GM12878 (cell line): ENCODE data around the gene SHISA9. TPM values are rescaled to one million over a fixed set of nuclear protein-coding genes. Genes with fewer than 3 reads are reported as not detected.

Experiments
- ATAC-seq: fragments of 200-7000 bp; cut with Tn5 transposase; 3 replicates; pipeline ENCODE4 v1.9.1; 2020; ENCODE audit warnings: mild to moderate bottlenecking, moderate library complexity
- BruUV-seq: library from RNA; stranded (reverse); fragments of 400-500 nt; replicated peaks from 2 replicates; lab custom pipeline; 2021; lab: Mats Ljungman, UMichigan
- CTCF ChIA-PET: fragments of 300-600 bp; sonication (Branson Sonifier 250); formaldehyde crosslinking; extraction: SDS; loops from one replicate; lab custom pipeline; 2021; ENCODE audit warnings: inconsistent platforms; lab: Yijun Ruan, JAX
- POLR2A ChIA-PET: fragments of 350-600 bp; formaldehyde crosslinking; extraction: SDS; loops from one replicate; lab custom pipeline; 2021; ENCODE audit warnings: inconsistent platforms; lab: Charles Lee
- RAD21 ChIA-PET: fragments of 300-600 bp; sonication (Branson Sonifier 250); formaldehyde crosslinking; loops from one replicate; lab custom pipeline; 2023; ENCODE audit warnings: antibody characterized with exemption; ENCODE audit not compliant: unreplicated experiment; lab: Charles Lee
- SMC1A ChIA-PET: fragments of 300-600 bp; sonication (Branson Sonifier 250); formaldehyde crosslinking; loops from one replicate; lab custom pipeline; 2023; ENCODE audit not compliant: unreplicated experiment, uncharacterized antibody; lab: Charles Lee
- DNase-seq: peaks from one replicate; pipeline ENCODE4 v3.0.0-alpha.2; 2011; ENCODE audit warnings: low read depth, low spot score
- FAIRE-seq: peaks from 3 replicates; lab custom pipeline; 2011; peaks lifted over from hg19 to GRCh38; lab: Jason Lieb, UNC
- H2AFZ ChIP-seq: 2 replicates; pipeline ENCODE4 v1.6.0; 2011; ENCODE audit warnings: low read depth, low read length, control low read depth; ENCODE audit not compliant: control insufficient read depth
- H3K27ac ChIP-seq: 2 replicates; pipeline ENCODE4 v1.5.1; 2011; ENCODE audit warnings: control low read depth; ENCODE audit not compliant: control insufficient read depth, insufficient read depth
- H3K27me3 ChIP-seq, 2 experiments: replicated peaks in 1 of 2; 2 replicates each; pipeline versions ENCODE4 v1.6.0 to v1.6.1; 2011; ENCODE audit warnings: low read length in 1 of 2; ENCODE audit not compliant: control insufficient read depth in 2 of 2, insufficient read depth in 2 of 2
- H3K36me3 ChIP-seq, 2 experiments: 2 replicates each; pipeline ENCODE4 v1.5.1; 2011; ENCODE audit warnings: low read length in 1 of 2; ENCODE audit not compliant: control insufficient read depth in 2 of 2, insufficient read depth in 2 of 2
- H3K4me1 ChIP-seq: 2 replicates; pipeline ENCODE4 v1.6.1; 2011; ENCODE audit warnings: mild to moderate bottlenecking, low read length, moderate library complexity, mixed read lengths; ENCODE audit not compliant: control insufficient read depth, insufficient read depth
- H3K4me2 ChIP-seq: 2 replicates; pipeline ENCODE4 v1.6.0; 2011; ENCODE audit warnings: control low read depth; ENCODE audit not compliant: control insufficient read depth, insufficient read depth
- H3K4me3 ChIP-seq: fragments of 200-600 bp; sonication (generic); 2 replicates; pipeline ENCODE4 v1.5.1; 2016
- H3K79me2 ChIP-seq: 2 replicates; pipeline ENCODE4 v1.6.0; 2011; ENCODE audit warnings: low read length; ENCODE audit not compliant: control insufficient read depth, insufficient read depth
- H3K9ac ChIP-seq: 2 replicates; pipeline ENCODE4 v1.8.0; 2011; ENCODE audit warnings: low read length, control low read depth, mixed read lengths; ENCODE audit not compliant: control insufficient read depth, insufficient read depth
- H3K9me3 ChIP-seq: replicated peaks from 3 replicates; pipeline ENCODE4 v1.5.1; 2011; ENCODE audit warnings: mild to moderate bottlenecking, low read length; ENCODE audit not compliant: control insufficient read depth, insufficient read depth
- H4K20me1 ChIP-seq: 2 replicates; pipeline ENCODE4 v1.6.0; 2011; ENCODE audit not compliant: control insufficient read depth, insufficient read depth
- MLLT1 ChIP-seq: fragments of 450-650 bp; IDR thresholded peaks from 2 replicates; pipeline ENCODE4 v1.6.1; 2016; ENCODE audit warnings: mild to moderate bottlenecking
- MTA2 ChIP-seq: fragments of 450-650 bp; IDR thresholded peaks from 2 replicates; pipeline ENCODE4 v1.6.1; 2016; ENCODE audit warnings: low read depth, mild to moderate bottlenecking, moderate library complexity
- MTA3 ChIP-seq: IDR thresholded peaks from 2 replicates; pipeline ENCODE4 v1.6.1; 2012; ENCODE audit warnings: low read length, inconsistent platforms, borderline replicate concordance
- NR2F1 ChIP-seq: fragments of 450-650 bp; conservative IDR thresholded peaks from 2 replicates; pipeline ENCODE4 v1.6.1; 2017; ENCODE audit warnings: mild to moderate bottlenecking
- REST ChIP-seq: IDR thresholded peaks from 2 replicates; pipeline ENCODE4 v1.6.1; 2012; ENCODE audit warnings: mild to moderate bottlenecking, low read depth, low read length
- SRF ChIP-seq, 2 experiments: IDR thresholded peaks; 2 replicates each; pipeline ENCODE4 v1.6.1; 2011; ENCODE audit warnings: low read depth in 2 of 2, low read length in 2 of 2, mild to moderate bottlenecking in 1 of 2, moderate library complexity in 1 of 2
- ZNF622 ChIP-seq: fragments of 450-650 bp; IDR thresholded peaks from 2 replicates; pipeline ENCODE4 v1.6.1; 2017; ENCODE audit warnings: mild to moderate bottlenecking, inconsistent platforms
- ZSCAN29 ChIP-seq: fragments of 450-650 bp; IDR thresholded peaks from 2 replicates; pipeline ENCODE4 v1.6.1; 2017; ENCODE audit warnings: mild to moderate bottlenecking, moderate library complexity
- WGBS: methylation state at CpG from one replicate; pipeline ENCODE4 v1.1.6; 2016; ENCODE audit warnings: low lambda C conversion rate; ENCODE audit not compliant: insufficient replicate concordance, insufficient coverage; ENCODE audit errors: missing lambda C conversion rate; 5-methylcytosine and 5-hydroxymethylcytosine counted together
- in situ Hi-C: fragments of 300-500 bp; cut with MboI; formaldehyde crosslinking; loops from 9 replicates; pipeline ENCODE4 v1.14.3; 2018; ENCODE audit warnings: mixed read lengths
- intact Hi-C: fragments of 100-400 bp; cut with micrococcal nuclease; formaldehyde crosslinking; loops from one replicate; pipeline ENCODE4 v1.14.2; 2022; ENCODE audit not compliant: unreplicated experiment
- polyA plus RNA-seq, 11 experiments: library from polyadenylated mRNA; depleted of rRNA in 4 of 11; unstranded in 6 of 11; stranded (reverse) in 5 of 11; fragments of >200 nt; fragmentation: Nextera tagmentation in 4 of 11; fragmentation: Illumina TruSeq in 1 of 11; extraction: Ambion mirVana in 4 of 11; extraction: Trizol in 1 of 11; gene quantifications; 1 replicate in 1 of 11; 2 replicates in 10 of 11; pipeline versions ENCODE4 v1.2.1 to v1.2.3, GENCODE V29; 2011 to 2016; ENCODE audit warnings: inconsistent platforms in 2 of 11, missing spikeins in 2 of 11, low read depth in 1 of 11
- total RNA-seq, 4 experiments: library from RNA; depleted of rRNA in 3 of 4; stranded (reverse); fragments of >200 nt in 3 of 4; fragmentation: Illumina TruSeq in 1 of 4; extraction: Trizol in 1 of 4; gene quantifications; 2 replicates each; pipeline versions ENCODE4 v1.2.1 to v1.2.3, GENCODE V29; 2013 to 2021
- TF ChIP-seq, protein P1 (sequence below): IDR thresholded peaks from 2 replicates; pipeline ENCODE4 v1.6.1; 2012; ENCODE audit warnings: low read depth, low read length, improper control_type of control experiment

Gene SHISA9
- total and polyA plus RNA-seq, 10 of the 15 experiments (the other 5 are each of a cell fraction or from before 2014, with no cell fraction given): 0.03 to 25.5 (median 0.07) TPM

DNA sequence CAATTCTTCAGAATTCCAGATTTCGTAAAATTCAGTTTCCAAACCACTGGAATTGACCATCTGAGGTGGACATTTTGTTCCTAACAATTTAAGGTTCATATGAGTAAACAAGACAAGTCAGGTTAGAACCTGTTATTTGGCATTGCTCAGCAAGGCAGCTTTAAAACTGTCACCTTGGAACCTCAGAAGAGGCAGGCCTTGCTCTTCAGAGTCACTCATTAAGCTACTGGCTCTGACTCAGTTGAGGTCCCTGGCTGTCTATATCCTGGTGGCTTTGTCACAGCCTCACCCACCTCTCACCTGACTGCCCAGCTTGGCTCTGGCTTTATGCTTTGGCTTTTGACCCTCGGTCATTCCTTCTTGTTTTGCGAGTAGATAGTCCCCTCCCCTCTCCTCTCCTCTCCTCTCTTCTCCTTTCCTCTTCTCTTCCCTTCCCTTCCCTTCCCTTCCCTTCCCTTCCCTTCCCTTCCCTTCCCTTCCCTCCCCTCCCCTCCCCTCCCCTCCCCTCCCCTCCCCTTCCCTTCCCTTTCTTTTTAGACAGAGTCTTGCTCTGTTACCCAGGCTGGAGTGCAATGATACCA, 238.4 kb downstream of the SHISA9 start:
- H2AFZ ChIP-seq: no peak overlapping the region
- 5% methylated on average over 3 of the region's 3 CpGs for WGBS
- BruUV-seq: no TSS peak
- POLR2A ChIA-PET: no interaction called here
- no peaks in the 10 kb centered on the region for H3K79me2 ChIP-seq
- TF ChIP-seq ZNF622: no peak
- no peak for TF ChIP-seq ZSCAN29
- TF ChIP-seq, all 136 proteins: peak for 0
- intact Hi-C loops: no loop called here
- RAD21 ChIA-PET: no interaction called here
- H3K36me3 ChIP-seq: no peaks in the 10 kb centered on the region
- FAIRE-seq: no peak
- DNase-seq: no peak
- CTCF ChIA-PET: no interaction called here
- H4K20me1 ChIP-seq: no peaks in the 10 kb centered on the region
- no peak overlapping the region for H3K4me3 ChIP-seq
- ATAC-seq: no peak
- no peak overlapping the region for H3K9ac ChIP-seq
- no peaks in the 10 kb centered on the region for H3K4me1 ChIP-seq
- H3K27ac ChIP-seq: no peak overlapping the region
- H3K27me3 ChIP-seq: no peaks in the 10 kb centered on the region
- SMC1A ChIA-PET: interaction anchor here (1.0 kb wide), 1 partner anchor 37 kb away, joined by 3 read pairs; no protein-coding TSS in a partner anchor
- in situ Hi-C loops: no loop called here
- no peak overlapping the region for H3K4me2 ChIP-seq
- no peaks in the 10 kb centered on the region; the same call in 2 of the 3 replicates for H3K9me3 ChIP-seq

DNA sequence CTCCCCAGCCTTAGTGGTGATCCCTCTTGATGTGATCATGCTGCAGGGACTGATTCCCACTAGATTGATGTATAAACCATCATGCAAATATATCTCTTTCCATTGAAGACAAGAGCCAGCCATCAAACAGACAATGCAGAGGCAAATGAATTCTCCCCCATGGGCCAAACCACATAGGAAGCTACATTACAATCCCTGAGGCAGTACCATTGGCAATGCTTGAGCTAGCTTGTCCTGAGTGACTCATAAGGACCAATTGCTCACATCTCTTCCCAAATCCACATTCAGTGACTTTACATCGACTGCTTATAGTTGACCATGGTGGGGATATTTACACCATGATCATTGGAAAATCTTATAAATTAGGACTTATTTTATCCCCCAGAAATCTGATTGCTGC, 242.2 kb downstream of the SHISA9 start:
- ChIA-PET POLR2A (interaction anchor here (0.5 kb wide), 1 partner anchor 721 kb away, joined by 3 read pairs; no protein-coding TSS in a partner anchor), RAD21 (interaction anchor here (2.0 kb wide), 1 partner anchor 10 kb away, joined by 6 read pairs; no protein-coding TSS in a partner anchor), SMC1A (interaction anchor here (1.9 kb wide), 1 partner anchor 24 kb away, joined by 7 read pairs; no protein-coding TSS in a partner anchor), CTCF (no interaction called here)
- no peak for DNase-seq
- Histone ChIP-seq H2AFZ (no peak overlapping the region), H3K79me2 (no peaks in the 10 kb centered on the region), H3K27me3 (no peaks in the 10 kb centered on the region), H3K27ac (no peak overlapping the region), H3K4me1 (no peaks in the 10 kb centered on the region), H3K4me3 (no peak overlapping the region), H3K9ac (no peak overlapping the region), H3K4me2 (no peak overlapping the region), H3K36me3 (no peaks in the 10 kb centered on the region), H4K20me1 (no peaks in the 10 kb centered on the region), H3K9me3 (no peaks in the 10 kb centered on the region)
- in situ Hi-C loops (no loop called here), intact Hi-C loops (no loop called here)
- no peak for ATAC-seq
- 0% methylated on average over 1 of the region's 1 CpG for WGBS
- no TSS peak for BruUV-seq
- TF ChIP-seq MLLT1: no peak
- no peak for TF ChIP-seq SRF (IDR thresholded peaks at IDR 0.05; ENCODE audit: low read depth in 2 of 2, low read length in 2 of 2)
- TF ChIP-seq MTA2: no peak
- no peak for TF ChIP-seq NR2F1
- TF ChIP-seq, protein P1, sequence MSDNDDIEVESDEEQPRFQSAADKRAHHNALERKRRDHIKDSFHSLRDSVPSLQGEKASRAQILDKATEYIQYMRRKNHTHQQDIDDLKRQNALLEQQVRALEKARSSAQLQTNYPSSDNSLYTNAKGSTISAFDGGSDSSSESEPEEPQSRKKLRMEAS: no peak
- TF ChIP-seq REST: no peak
- no peak for TF ChIP-seq MTA3
- no peak for FAIRE-seq
